OCI-LY3 (cell line): ENCODE data around the gene PITPNC1.

Experiments
- H2AFZ ChIP-seq: fragments of 200-600, 300-600 bp; shearing (Covaris generic); 2 replicates; pipeline ENCODE4 v1.6.0; 2014; ENCODE audit warnings: antibody characterized with exemption, low read depth, low read length
- H3K27ac ChIP-seq: fragments of 200-600, 300-600 bp; sonication (generic); 2 replicates; pipeline ENCODE4 v1.5.1; 2014; ENCODE audit warnings: mild to moderate bottlenecking, low read length, moderate library complexity, mixed read lengths
- H3K27me3 ChIP-seq: fragments of 200-600, 300-600 bp; sonication (generic); 2 replicates; pipeline ENCODE4 v1.6.1; 2014; ENCODE audit warnings: low read depth, low read length, mixed read lengths
- H3K36me3 ChIP-seq: fragments of 200-600, 300-600 bp; sonication (generic); replicated peaks from 2 replicates; pipeline ENCODE3; 2014; ENCODE audit warnings: low read depth, low read length, mixed read lengths
- H3K4me1 ChIP-seq: fragments of 300-600, 200-600 bp; sonication (generic); 2 replicates; pipeline ENCODE4 v1.6.1; 2014; ENCODE audit warnings: low read length, mixed read lengths
- H3K4me2 ChIP-seq: fragments of 200-600, 300-600 bp; sonication (generic); 2 replicates; pipeline ENCODE4 v1.6.1; 2014; ENCODE audit warnings: low read length, mixed read lengths
- H3K4me3 ChIP-seq: fragments of 300-600, 200-600 bp; sonication (generic); 2 replicates; pipeline ENCODE4 v1.5.1; 2014; ENCODE audit warnings: antibody characterized with exemption, mild to moderate bottlenecking, low read length, moderate library complexity
- H3K79me2 ChIP-seq: fragments of 300-600, 200-600 bp; shearing (Covaris generic); 2 replicates; pipeline ENCODE4 v1.6.1; 2014; ENCODE audit warnings: mild to moderate bottlenecking, low read length, mixed read lengths
- H3K9ac ChIP-seq: fragments of 300-600, 200-600 bp; shearing (Covaris generic); 2 replicates; pipeline ENCODE4 v1.6.0; 2014; ENCODE audit warnings: mild to moderate bottlenecking, low read length, moderate library complexity
- H3K9me3 ChIP-seq: fragments of 200-600, 300-600 bp; shearing (Covaris generic); 2 replicates; pipeline ENCODE4 v1.6.1; 2014; ENCODE audit warnings: low read length, mixed read lengths; ENCODE audit not compliant: insufficient read depth
- H4K20me1 ChIP-seq: fragments of 200-600, 300-600 bp; sonication (generic); 2 replicates; pipeline ENCODE4 v1.6.1; 2016; ENCODE audit warnings: low read length, mixed read lengths; ENCODE audit not compliant: insufficient read depth
- EZH2phosphoT487 ChIP-seq: fragments of 200-600 bp; shearing (Covaris generic); IDR thresholded peaks from 2 replicates; pipeline ENCODE4 v1.6.1; 2018; ENCODE audit warnings: antibody characterized with exemption, mixed run types, low read depth
- TF ChIP-seq, protein P1 (sequence below): fragments of 200-600, 300-600 bp; sonication (generic); IDR thresholded peaks from 2 replicates; pipeline ENCODE4 v1.5.1; 2014; ENCODE audit warnings: antibody characterized with exemption, low read length, low read depth

The PITPNC1 gene

GRCh38 chr17:67742025-67742424 lies 364.9 kb downstream of the PITPNC1 start:
- Histone ChIP-seq H3K9ac (no peak overlapping the region), H3K27me3 (no peaks in the 10 kb centered on the region), H3K27ac (no peak overlapping the region), H4K20me1 (no peaks in the 10 kb centered on the region), H3K4me1 (no peaks in the 10 kb centered on the region), H2AFZ (no peak overlapping the region), H3K4me2 (no peak overlapping the region), H3K36me3 (peaks cover 48% of the 10 kb centered on the region), H3K9me3 (no peaks in the 10 kb centered on the region), H3K4me3 (no peak overlapping the region), H3K79me2 (no peaks in the 10 kb centered on the region)
- no peak for TF ChIP-seq EZH2phosphoT487
- TF ChIP-seq, protein P1, sequence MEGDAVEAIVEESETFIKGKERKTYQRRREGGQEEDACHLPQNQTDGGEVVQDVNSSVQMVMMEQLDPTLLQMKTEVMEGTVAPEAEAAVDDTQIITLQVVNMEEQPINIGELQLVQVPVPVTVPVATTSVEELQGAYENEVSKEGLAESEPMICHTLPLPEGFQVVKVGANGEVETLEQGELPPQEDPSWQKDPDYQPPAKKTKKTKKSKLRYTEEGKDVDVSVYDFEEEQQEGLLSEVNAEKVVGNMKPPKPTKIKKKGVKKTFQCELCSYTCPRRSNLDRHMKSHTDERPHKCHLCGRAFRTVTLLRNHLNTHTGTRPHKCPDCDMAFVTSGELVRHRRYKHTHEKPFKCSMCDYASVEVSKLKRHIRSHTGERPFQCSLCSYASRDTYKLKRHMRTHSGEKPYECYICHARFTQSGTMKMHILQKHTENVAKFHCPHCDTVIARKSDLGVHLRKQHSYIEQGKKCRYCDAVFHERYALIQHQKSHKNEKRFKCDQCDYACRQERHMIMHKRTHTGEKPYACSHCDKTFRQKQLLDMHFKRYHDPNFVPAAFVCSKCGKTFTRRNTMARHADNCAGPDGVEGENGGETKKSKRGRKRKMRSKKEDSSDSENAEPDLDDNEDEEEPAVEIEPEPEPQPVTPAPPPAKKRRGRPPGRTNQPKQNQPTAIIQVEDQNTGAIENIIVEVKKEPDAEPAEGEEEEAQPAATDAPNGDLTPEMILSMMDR: no peak
